HG02885 (cell line): ENCODE measurements around the gene LRRC39.

ENCODE experiments used
- ATAC-seq: cut with Tn5 transposase; IDR thresholded peaks from one replicate; pipeline ENCODE4 v1.9.1; 2021; ENCODE audit warnings: mild to moderate bottlenecking; ENCODE audit not compliant: unreplicated experiment, poor library complexity

Gene LRRC39

DNA sequence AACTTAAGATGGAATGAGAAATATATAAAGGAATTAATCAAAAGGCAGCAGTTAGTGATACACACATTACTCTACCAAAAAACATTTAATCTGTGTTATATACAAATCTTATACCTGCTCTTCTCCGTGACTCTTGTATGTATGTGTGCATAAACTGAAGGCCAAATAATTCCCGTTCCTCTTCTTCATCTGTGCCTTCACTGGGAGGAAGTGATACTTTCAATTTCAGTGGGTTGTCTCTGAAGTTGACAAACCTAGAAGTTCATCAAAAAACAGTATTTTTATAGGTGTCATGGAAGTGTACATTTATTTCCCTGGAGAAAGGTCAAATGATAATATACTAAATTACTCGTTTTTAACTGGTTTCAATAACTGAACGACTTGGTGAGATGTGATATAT lies 25.8 kb downstream of the LRRC39 start:
- ATAC-seq, result peak; percentile 86

DNA sequence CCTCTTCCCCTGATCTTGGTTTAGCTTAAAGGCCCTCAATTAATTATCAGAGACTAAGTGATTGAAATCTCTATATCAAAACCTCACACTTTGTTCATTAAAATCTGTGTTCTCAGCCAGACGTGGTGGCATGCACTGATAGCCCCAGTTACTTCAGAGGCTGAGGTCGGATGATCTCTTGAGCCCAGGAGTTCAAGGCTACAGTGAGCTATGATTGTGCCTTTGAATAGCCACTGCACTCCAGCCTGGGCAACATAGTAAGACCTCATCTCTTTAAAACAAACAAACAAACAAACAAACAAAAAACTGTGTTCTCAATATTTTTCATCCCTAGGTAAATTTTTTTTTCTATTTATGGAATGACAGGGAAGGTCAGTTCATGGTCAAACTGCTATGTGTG lies 26.4 kb downstream of the LRRC39 start:
- ATAC-seq, result peak; percentile 5

DNA sequence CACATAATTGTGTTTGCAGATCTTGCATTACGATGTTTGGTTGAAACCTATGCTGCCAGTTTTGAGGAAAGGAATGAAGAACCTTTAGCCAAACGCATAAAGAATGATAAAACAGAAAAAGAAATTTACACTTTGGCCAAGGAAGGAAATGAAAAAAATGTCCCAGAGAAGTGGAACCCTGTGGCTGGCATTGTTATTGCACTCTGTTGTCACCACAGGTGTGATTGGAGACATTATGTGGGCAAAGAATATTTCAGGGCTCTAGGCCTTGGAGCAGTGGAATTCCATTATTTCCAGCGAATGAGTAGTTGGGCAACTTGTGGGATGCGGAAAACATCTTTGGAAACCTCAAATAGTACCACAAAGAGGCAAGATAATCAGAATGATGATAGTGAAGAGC lies 30.2 kb downstream of the LRRC39 start:
- no peak for ATAC-seq

DNA sequence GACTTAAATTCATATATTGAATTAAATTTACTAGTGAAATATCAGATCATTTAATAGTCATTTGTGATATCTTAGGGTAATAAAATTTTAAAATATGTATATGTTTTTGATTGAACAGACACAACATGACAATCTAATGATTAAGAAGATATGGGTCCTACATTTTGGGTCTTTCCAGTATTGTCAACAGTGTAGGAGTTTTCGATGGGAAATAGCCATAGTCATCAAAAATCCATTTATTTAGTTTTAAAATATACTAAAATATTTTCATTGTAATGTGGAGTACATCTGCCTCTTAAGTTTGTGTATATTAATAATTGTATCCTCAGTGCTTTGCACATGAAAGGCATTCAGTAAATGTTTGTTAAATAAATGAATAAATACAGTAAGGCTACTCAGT lies 31.1 kb downstream of the LRRC39 start:
- no peak for ATAC-seq

DNA sequence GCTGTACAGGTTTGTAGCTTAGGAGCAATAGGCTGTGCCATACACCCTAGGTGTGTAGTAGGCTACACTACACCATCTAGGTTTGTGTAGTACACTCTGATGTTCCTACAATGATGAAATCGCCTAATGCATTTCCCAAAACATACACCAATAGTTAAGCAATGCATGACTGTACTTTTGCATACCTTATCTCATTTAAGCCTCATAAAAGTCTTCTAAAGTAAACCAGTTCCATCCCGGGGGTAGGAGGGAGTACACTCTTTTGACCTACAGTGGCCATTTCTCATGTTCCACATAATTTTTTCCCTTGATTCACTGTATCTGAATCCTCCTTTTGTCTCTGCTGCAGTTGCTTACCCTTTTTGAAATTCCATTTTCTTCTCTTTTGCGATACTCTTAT lies 32.9 kb downstream of the LRRC39 start:
- no peak for ATAC-seq

DNA sequence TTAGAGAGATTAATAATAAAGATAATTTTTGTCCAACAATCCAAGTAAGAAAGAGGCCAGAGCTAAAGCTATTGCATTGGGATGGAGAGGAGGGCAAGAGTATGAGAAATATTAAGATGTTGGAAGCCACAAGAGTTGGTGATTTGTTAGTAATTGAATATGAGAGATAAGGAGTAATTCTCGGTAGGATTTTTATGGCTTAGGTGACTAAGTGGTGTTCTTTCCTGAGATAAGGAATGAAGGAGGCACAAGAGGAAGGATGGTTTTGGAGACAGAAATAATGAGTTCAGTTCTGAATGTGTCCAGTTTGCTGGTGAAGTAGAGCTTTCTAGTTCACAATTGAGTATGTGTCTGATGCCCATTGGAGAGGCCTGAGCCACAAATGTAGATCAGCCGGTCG lies 35.7 kb downstream of the LRRC39 start:
- ATAC-seq, result no peak

DNA sequence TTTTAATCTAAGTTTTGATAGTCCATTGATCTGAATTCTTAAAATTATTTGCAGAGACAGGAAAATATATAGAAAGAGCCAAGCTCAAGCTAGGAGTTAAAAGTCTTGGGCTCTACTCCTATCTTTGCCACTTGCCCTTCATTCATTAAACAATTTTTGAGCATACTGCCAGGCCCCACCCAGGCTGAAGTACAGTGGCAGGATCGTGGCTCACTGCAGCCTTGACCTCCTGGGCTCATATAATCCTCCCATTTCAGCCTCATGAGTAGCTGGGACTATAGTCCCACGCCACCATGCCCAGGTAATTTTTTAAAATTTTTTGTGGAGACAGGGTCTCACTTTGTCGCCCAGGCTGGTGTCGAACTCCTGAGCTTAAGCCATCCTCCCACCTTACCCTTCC lies 36.9 kb downstream of the LRRC39 start:
- ATAC-seq, result no peak

DNA sequence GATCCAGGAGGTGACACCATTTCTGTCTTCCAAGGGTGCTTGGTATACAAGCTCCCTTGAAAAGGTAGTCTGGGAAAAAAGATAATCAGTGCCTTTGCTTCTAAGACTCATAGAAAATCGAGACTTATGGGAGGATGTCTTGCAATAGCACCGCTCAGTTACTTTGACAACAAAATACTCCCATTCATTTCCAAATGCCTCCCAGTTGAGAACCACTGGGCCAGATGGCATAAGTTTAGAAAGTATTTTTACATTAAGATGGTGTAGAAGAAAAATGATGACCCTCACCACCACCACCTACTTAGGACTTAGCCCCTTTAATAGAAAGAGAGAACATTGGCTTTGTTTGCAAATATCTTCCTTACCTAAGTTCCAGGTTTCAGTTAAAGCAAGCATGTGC lies 40.5 kb downstream of the LRRC39 start:
- no peak for ATAC-seq

DNA sequence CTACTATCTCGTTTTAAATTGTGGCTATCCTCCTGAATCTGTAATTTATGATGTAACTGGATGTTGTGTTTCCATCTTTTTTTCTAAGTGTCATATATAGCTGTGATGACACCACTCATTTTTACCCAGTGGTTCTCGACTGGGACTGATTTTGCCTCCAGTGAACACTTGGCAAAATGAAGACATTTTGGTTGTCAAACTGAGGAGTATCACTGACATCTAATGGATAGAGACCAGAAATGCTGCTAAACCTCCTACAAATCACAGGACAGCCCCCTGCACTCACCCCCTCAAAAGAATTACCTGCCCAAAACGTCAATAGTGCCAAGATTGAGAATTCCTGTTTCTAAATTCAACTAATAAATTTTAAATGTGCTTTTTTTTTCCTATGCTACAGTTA lies 43.2 kb downstream of the LRRC39 start:
- ATAC-seq, result no peak

DNA sequence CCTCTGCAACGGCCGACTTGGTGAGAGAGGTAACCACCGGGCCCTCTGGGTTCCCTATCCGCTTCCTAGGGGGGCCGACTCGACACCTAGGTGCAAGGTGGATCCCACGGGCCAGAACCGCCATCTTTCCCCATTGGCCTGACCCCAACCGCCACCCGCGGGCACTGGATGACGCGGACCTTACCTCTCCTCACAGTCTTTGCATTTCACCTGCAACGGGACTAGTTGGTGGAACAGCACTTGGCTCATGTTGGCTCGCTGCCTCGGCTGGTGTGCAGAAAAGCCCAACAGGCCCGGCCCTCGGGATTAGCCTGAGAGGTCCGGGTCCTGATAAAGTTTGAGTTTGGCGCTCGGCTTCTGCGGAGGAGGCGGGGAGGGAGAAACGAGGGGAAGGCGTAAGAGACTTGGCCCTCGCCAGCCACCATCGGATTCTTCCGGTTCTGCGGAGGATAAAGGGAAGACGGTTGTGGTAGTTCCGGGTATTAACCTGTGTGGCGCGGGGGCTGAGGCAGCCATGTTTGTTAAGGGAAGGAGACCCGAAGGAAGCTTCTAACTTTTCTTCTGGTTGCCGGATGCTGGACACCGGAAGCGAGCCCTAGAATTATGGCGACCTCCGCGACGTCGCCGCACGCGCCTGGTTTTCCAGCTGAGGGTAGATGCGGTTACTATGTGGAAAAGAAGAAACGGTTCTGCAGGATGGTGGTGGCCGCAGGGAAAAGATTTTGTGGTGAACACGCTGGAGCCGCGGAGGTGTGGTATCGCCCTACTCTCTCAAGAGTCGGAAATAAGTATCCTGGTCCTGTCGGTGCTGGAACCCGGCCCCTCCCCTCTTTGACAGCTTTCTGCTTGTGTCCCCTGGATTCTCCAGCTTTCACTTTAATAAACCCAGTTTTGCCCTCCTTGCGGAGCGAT lies 45.2 kb downstream of the LRRC39 start, which contains the start of the genes SASS6 and TRMT13:
TSS of gene SASS6 (minus strand) at position 365 of the 912 bp plus-strand sequence. CDS start at position 249, 116 bp downstream.
TSS of gene TRMT13 (plus strand) at position 598 of the 912 bp plus-strand sequence. CDS start at position 604, 6 bp downstream.
- peak; percentile 87 for ATAC-seq

DNA sequence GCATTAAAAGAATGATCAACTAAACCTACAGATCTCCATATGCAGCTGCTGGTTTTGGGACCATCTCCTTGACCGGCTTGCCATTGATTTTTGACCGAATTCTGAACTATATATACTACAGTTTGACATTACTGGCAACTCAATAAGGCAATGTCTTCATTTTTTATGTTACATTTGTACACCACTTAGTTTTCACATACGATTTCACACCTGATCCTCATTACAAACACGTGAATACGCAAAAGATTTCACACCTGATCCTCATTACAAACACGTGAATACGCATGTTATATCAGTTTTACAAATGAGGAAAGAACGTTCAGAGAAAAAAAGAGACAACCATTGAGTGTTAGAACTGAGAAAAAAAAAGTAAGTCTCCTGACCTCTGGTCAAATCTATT lies 46.4 kb downstream of the LRRC39 start:
- no peak for ATAC-seq

DNA sequence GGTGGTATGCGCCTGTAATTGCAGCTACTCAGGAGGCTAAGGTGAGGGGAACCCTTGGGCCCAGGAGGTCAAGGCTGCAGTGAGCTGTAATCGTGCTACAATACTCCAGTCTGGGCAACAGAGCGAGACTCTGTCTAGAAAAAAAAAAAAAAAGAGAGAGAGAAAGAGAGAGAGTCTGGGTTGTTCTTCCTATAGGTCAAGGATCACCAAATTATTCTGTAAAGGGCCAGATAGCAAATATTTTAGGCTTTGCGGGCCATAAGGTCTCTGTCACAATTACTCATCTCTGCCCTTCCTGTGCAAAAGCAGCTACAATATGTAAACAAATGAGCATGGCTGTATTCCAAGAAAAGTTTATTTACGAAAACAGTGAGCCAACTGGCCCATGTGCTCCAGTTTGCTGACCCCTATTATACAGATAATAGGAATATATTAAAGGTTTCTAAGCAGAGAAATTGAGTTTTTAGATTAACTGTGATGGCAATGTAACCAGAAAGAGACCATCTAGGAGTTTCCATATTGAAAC lies 47.4 kb downstream of the LRRC39 start:
- peak; percentile 30 for ATAC-seq

DNA sequence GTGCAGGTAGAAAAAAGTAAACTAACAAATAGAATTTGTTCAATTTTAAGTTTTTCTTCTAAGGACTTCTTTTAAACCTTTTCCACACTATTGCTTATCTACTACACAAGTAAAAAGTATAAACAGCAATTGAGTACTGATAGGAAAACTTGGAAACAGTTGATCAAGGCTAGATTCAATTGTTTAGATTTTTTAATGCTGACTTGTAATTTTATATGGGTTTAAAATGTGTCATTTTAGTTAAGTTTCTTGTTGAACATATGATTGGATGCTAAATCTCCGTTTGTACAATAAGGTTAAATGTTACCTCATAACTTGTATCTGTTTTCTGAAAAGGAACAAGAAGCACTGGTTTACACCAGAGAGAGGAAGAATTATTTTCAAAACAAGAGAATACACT lies 50.8 kb downstream of the LRRC39 start:
- ATAC-seq, result no peak

DNA sequence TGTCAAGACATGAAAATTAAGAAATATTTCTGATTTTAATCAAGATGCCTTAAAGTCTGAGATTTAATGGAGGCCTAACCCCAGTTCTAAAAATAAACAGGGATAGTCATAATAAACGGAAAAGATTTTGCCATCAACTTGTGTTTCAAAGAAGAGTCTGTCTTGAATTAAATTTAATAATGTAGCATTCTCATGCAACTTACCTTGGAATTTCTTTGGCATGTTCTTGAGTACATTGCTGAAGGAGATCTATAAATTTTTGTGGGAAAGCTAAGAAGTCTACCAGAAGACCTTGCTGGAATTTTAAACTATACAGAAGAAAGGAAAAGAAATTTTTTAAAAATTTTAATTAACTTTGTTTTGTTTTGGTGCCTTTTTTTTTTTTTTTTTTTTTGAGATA lies 55.9 kb downstream of the LRRC39 start:
- no peak for ATAC-seq

DNA sequence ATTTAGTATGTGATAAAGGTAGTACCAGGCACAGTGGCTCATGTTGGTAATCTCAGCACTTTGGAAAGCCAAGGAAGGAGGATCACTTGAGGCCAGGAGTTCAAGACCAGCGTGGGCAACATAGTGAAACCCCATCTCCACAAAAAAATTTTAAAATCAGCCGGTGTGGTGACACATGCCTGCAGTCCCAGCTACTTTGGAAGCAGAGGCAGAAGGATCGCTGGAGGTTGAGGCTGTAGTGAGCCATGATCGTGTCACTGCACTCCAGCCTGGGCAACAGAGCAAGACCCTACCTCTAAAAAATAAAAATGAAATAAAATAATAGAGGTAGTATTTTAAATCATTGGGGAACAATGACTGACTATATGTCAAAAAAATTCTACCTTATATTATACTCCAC lies 62.5 kb downstream of the LRRC39 start:
- ATAC-seq, result no peak

DNA sequence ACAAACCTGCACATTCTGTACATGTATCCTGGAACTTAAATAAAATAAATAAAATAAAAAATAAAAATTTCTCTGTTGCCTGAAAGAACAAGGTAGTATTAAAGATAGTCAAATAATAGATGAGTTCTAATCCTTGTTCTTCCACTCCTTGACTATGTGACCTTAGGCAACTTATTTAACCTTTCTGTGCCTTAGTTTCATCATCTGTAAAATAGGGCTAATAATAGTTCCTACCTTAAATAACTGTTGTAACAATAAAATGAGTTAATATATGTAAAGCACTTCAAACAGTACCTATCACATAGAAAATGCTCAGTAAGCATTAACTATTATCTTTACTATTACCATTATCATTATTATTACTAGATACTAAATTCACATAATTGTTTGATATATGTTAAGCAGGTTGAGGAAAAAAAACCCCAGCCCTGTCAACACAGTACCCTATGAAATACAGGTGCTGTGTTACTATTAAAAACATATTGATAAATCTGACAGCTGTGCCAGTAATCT lies 68.4 kb downstream of the LRRC39 start:
- no peak for ATAC-seq

DNA sequence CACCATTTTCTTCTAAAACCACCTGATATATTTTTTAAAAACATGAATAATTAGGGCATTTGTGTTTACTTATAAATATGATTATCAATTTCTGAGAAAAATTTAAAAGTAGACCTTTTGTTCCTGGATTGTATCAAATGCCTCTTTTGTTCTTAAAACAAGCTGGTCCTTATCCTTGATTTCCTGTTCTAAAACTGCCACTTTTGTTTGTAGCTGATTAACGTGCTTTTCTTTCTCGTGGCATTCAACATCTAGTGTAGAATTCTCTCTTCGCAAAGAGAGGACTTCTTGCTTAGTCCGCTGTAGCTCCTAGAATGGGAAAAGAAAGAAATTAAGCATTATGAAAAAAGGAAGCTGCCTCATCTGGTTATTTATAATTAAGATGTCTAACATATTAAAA lies 70.4 kb downstream of the LRRC39 start:
- no peak for ATAC-seq

DNA sequence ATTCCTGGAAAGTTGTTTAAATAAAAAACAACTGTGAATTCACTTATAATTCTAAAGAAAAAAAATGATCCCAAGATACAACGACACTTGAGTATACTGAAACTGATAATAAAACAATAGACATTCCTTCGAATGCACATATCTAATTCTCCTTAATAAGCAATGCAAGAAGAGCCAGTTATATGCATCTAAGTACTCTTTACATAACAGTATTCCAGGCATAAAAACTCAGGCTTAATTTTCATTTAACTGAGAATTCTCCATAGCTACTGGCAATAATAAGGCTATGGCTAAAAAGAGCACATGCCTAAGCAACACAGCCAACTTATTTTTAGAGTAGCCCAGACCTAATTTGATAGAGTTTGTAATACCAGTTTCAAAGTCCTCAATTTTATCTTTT lies 76.5 kb downstream of the LRRC39 start:
- no peak for ATAC-seq

DNA sequence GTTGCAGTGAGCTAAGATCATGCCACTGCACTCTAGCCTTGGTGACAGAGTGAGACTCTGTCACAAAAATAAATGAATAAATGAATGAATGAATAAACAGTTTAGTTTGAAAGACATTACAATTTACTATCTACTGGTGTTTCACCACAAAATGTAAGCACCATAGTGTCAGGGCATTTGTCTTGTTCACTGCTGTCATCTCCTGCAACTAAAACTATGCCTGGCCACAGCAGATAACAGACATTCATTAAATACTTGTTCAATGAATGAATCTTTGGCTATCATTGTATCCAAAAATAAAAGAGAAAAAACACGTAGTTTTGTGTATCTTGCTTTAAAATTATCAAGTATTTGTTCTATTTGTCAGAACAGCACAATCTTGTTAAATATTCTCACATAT lies 77.9 kb downstream of the LRRC39 start:
- no peak for ATAC-seq
